ENCODE data around the gene EIF1AY. TPM values are rescaled to one million over a fixed set of nuclear protein-coding genes. Genes with fewer than 3 reads are reported as not detected.

The EIF1AY gene
- total and polyA plus RNA-seq, 2 donors (not counting 1 experiment from before 2014, with no cell fraction given) = 30.5 TPM; not detected in 1

GRCh38 chrY:20559873-20560512, 15.6 kb upstream of the EIF1AY start:
- ChIA-PET POLR2A (interaction anchor here (0.7 kb wide), 1 partner anchor 183 kb away, joined by 5 read pairs; no protein-coding TSS in a partner anchor), CTCF (interaction anchor here (0.6 to 2.0 kb wide), 9 partner anchors 12 to 700 kb away, joined by 3 to 11 read pairs (median 3); no protein-coding TSS in a partner anchor)
- Mint-ChIP-seq H3K27me3 (no peaks in the 10 kb centered on the region), H3K9me3 (ENCODE audit: insufficient read depth) (no peaks in the 10 kb centered on the region), H3K4me1 (peaks cover 4% of the 10 kb centered on the region), H3K27ac (no peak overlapping the region), H3K4me3 (no peak overlapping the region)
- ATAC-seq (ENCODE audit: low read depth) (no peak), DNase-seq (no peak)
- Histone ChIP-seq H3K9me3 (ENCODE audit: control extremely low read depth in 1 of 3, control insufficient read depth in 2 of 3, insufficient read depth in 1 of 3, low read length in 2 of 3) (no peaks in the 10 kb centered on the region), H3K79me2 (ENCODE audit: control insufficient read depth, insufficient read depth, low read length) (no peaks in the 10 kb centered on the region), H2AFZ (ENCODE audit: insufficient read depth, low read depth, low read length, poor library complexity, severe bottlenecking) (no peak overlapping the region), H3K4me3 (ENCODE audit: control extremely low read depth in 1 of 5, extremely low read depth in 1 of 5, insufficient read depth in 1 of 5, low read depth in 2 of 5, low read length in 4 of 5) (no peak overlapping the region), H4K20me1 (ENCODE audit: control insufficient read depth, insufficient read depth, low read length, poor library complexity, severe bottlenecking) (no peaks in the 10 kb centered on the region), H3K4me1 (ENCODE audit: control insufficient read depth in 2 of 2, insufficient read depth in 2 of 2, low read length in 2 of 2) (peaks cover 0 to 5% of the 10 kb centered on the region in 2 donors), H3K4me2 (replicated peaks; ENCODE audit: low read depth, low read length, poor library complexity, severe bottlenecking) (no peak overlapping the region), H3K27me3 (replicated peaks in 1 of 4; ENCODE audit: control extremely low read depth in 1 of 4, control insufficient read depth in 3 of 4, insufficient read depth in 4 of 4, low read length in 3 of 4) (no peaks in the 10 kb centered on the region), H3K36me3 (replicated peaks in 1 of 2; ENCODE audit: control extremely low read depth in 1 of 2, control insufficient read depth in 1 of 2, extremely low read depth in 1 of 2, insufficient read depth in 2 of 2, low read length in 1 of 2) (no peaks in the 10 kb centered on the region), H3K9ac (ENCODE audit: low read length) (no peak overlapping the region), H3K27ac (ENCODE audit: low read length in 2 of 2) (no peak overlapping the region)
- intact Hi-C loops (cut with micrococcal nuclease) = no loop called here
- WGBS (ENCODE audit: insufficient coverage) = no CpG with 5 or more reads among the region's 2 CpGs
- TF ChIP-seq EZH2 (IDR thresholded peaks at IDR 0.05; ENCODE audit: borderline replicate concordance, insufficient read depth, low read depth, low read length, poor library complexity, severe bottlenecking) (no peak), CTCF (IDR thresholded peaks at IDR 0.05) (no peak)

- no peak for DNase-seq
- Histone ChIP-seq H3K27ac (ENCODE audit: low read length in 2 of 2) (no peak overlapping the region), H3K9ac (ENCODE audit: low read length) (no peak overlapping the region), H3K4me2 (replicated peaks; ENCODE audit: low read depth, low read length, poor library complexity, severe bottlenecking) (no peak overlapping the region), H3K27me3 (replicated peaks in 1 of 4; ENCODE audit: control extremely low read depth in 1 of 4, control insufficient read depth in 3 of 4, insufficient read depth in 4 of 4, low read length in 3 of 4) (no peaks in the 10 kb centered on the region), H3K79me2 (ENCODE audit: control insufficient read depth, insufficient read depth, low read length) (no peaks in the 10 kb centered on the region), H4K20me1 (ENCODE audit: control insufficient read depth, insufficient read depth, low read length, poor library complexity, severe bottlenecking) (no peaks in the 10 kb centered on the region), H3K4me1 (ENCODE audit: control insufficient read depth in 2 of 2, insufficient read depth in 2 of 2, low read length in 2 of 2) (peaks cover 0 to 2% of the 10 kb centered on the region in 2 donors), H3K36me3 (replicated peaks in 1 of 2; ENCODE audit: control extremely low read depth in 1 of 2, control insufficient read depth in 1 of 2, extremely low read depth in 1 of 2, insufficient read depth in 2 of 2, low read length in 1 of 2) (no peaks in the 10 kb centered on the region), H2AFZ (ENCODE audit: insufficient read depth, low read depth, low read length, poor library complexity, severe bottlenecking) (no peak overlapping the region), H3K9me3 (ENCODE audit: control extremely low read depth in 1 of 3, control insufficient read depth in 2 of 3, insufficient read depth in 1 of 3, low read length in 2 of 3) (no peaks in the 10 kb centered on the region), H3K4me3 (ENCODE audit: control extremely low read depth in 1 of 5, extremely low read depth in 1 of 5, insufficient read depth in 1 of 5, low read depth in 2 of 5, low read length in 4 of 5) (no peak overlapping the region)
- ChIA-PET CTCF (no interaction called here), POLR2A (no interaction called here)
- Mint-ChIP-seq H3K27me3 (no peaks in the 10 kb centered on the region), H3K4me1 (peaks cover 14% of the 10 kb centered on the region), H3K4me3 (no peak overlapping the region), H3K9me3 (ENCODE audit: insufficient read depth) (no peaks in the 10 kb centered on the region), H3K27ac (no peak overlapping the region)
- ATAC-seq (ENCODE audit: low read depth) = no peak
- WGBS (ENCODE audit: insufficient coverage) = no CpG with 5 or more reads among the region's 3 CpGs
- no peak for TF ChIP-seq EZH2 (IDR thresholded peaks at IDR 0.05; ENCODE audit: borderline replicate concordance, insufficient read depth, low read depth, low read length, poor library complexity, severe bottlenecking)
- TF ChIP-seq CTCF (IDR thresholded peaks at IDR 0.05) = no peak
- intact Hi-C loops (cut with micrococcal nuclease) = loop anchor here (10.0 kb wide), 1 partner anchor 827 kb away; the partner anchor contains the start of gene KDM5D
These were observed 4.3 kb upstream of the EIF1AY start for GRCh38 chrY:20571306-20571705.
